ENCODE measurements around the gene SLC46A2.

The SLC46A2 gene, protein sequence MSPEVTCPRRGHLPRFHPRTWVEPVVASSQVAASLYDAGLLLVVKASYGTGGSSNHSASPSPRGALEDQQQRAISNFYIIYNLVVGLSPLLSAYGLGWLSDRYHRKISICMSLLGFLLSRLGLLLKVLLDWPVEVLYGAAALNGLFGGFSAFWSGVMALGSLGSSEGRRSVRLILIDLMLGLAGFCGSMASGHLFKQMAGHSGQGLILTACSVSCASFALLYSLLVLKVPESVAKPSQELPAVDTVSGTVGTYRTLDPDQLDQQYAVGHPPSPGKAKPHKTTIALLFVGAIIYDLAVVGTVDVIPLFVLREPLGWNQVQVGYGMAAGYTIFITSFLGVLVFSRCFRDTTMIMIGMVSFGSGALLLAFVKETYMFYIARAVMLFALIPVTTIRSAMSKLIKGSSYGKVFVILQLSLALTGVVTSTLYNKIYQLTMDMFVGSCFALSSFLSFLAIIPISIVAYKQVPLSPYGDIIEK

DNA sequence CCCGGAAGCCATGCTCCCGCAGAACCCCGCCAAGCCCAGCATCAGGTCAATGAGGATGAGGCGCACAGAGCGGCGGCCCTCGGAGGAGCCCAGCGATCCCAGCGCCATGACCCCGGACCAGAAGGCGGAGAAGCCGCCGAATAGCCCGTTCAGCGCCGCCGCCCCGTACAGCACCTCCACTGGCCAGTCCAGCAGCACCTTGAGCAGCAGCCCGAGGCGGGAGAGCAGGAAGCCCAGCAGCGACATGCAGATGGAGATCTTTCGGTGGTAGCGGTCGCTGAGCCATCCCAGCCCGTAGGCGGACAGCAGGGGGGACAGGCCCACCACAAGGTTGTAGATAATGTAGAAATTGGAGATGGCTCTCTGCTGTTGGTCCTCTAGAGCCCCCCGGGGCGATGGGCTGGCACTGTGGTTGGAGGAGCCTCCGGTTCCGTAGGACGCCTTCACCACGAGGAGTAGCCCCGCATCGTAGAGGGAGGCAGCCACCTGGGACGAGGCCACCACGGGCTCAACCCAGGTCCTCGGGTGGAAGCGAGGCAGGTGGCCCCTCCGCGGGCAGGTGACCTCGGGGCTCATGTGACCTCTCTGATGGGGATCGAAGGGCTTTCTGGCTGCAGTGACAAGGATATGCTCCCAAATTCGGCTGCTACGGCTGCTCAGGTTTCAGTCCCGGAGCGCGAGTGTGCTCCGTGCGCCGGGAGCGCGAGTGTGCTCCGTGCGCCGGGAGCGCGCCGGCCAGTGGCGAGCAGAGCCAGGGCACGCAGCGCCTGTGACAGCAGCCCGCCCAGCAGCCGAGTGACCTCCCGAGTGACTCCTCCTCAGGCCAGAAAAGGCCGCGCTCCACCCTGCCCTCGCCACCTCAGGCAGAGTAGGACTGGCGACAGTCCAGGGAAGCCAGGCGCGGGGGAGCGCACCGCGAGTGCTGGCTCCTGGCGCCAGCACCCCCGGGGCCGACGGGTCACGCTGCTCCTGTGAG, at the start of gene SLC46A2:
Gene SLC46A2, minus strand, starts transcription at position 771 of the 976 bp plus-strand sequence. Its CDS starts 195 bp downstream, at position 576.
- DNase-seq (ENCODE audit: low read depth, low spot score) = no peak

DNA sequence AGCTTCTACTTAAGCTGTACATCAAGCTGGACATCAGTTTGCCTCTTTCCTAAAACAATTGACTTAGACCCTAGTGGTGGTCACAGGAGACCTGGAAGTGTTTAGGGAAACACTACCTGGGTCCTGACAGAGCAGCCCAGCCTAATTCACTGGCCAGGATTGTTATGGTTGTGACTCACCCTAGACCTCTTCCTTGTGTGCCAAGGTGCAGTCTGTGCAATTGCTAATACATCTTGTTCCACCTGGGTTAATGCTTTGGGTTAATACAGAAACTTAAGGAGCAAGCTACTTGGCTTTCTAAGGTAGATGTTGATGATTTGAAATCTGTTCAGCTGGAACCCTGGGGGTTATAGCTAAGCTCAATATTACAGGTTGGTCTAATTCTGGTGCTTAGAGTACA, 48.7 kb upstream of the SLC46A2 start:
- no peak for DNase-seq (ENCODE audit: low read depth, low spot score)

DNA sequence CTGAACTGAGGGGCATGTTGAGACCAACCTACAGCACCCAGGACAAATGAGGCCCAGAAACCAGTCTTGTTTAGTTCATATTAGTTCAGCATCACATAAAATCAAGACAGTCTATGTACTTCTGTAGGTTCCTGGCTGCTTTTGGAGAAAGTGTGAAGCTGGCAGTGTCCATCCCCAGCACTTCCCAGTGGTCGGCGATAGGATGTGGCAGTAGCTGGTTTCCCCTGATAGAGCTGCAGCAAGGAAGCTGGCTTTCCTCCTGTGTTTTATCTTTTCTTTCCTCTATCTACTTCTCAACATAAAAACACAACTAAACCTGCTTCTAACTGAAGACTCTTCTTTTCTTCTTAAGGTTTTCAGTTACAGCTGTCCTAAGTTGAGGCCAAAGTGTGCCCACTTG, 43.0 kb upstream of the SLC46A2 start:
- no peak for DNase-seq (ENCODE audit: low read depth, low spot score)

DNA sequence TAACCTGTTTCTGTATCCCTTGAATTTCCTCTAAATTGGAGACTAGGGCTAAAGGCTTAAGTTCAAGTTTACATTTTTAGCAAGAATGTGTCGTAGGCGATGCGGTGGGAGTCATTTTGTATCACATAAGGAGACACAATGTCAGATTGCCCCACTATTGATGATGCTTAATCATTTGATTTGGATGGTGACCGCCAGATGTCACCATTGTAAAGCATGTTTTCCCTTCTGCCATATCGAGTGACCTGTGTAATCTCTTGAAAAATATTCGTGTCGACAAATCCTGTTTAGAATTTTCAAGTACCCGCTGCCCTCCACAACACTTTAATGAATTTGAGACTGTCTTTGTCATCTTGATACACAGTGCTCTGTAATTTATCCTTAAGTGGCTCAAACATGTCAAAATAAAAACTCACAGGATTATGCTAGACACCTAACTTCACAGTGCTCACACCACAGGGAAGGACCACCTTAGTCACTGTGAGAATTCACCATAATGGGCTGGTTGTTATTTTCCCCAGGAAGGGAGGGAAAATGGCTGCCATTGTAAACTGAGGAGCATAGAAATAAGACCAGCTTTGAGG, 34.5 kb upstream of the SLC46A2 start:
- no peak for DNase-seq (ENCODE audit: low read depth, low spot score)

DNA sequence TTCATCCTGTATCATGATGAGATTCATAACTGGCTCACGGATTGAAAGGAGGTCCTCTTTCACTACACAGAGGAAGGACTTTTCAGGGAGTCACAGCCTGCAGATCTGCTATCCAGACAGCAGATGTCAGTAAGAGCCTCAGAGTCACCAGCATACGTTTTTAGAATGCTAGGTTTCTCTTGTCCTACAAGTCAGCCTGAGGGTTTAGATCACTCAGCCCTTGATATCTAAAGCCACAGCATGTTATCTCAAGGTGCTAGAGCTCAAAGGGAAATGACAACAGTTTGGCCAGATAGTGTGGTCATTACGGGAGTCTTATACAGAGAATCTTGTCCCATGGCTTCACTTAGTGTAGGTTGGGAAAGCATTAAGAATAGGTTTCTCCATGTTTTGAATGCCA, 30.9 kb upstream of the SLC46A2 start:
- DNase-seq (ENCODE audit: low read depth, low spot score) = no peak

DNA sequence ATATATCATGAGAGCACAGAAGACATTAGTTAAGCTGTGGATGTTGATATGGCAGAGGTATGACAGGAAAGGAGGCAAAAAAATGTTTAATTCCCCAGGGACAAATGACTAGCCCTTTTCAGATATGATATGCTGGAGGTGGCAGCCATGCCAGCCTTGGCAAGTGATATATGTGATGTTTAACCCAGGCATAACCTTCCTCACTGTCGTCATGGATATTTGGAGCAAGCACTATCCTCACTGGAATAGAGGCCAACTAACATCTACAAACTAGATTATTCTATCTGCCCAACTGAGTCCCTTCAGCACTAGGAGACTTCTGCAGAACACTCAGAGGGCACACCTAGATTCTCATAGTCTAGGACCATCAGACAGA, 27.3 kb upstream of the SLC46A2 start:
- DNase-seq (ENCODE audit: low read depth, low spot score) = no peak

DNA sequence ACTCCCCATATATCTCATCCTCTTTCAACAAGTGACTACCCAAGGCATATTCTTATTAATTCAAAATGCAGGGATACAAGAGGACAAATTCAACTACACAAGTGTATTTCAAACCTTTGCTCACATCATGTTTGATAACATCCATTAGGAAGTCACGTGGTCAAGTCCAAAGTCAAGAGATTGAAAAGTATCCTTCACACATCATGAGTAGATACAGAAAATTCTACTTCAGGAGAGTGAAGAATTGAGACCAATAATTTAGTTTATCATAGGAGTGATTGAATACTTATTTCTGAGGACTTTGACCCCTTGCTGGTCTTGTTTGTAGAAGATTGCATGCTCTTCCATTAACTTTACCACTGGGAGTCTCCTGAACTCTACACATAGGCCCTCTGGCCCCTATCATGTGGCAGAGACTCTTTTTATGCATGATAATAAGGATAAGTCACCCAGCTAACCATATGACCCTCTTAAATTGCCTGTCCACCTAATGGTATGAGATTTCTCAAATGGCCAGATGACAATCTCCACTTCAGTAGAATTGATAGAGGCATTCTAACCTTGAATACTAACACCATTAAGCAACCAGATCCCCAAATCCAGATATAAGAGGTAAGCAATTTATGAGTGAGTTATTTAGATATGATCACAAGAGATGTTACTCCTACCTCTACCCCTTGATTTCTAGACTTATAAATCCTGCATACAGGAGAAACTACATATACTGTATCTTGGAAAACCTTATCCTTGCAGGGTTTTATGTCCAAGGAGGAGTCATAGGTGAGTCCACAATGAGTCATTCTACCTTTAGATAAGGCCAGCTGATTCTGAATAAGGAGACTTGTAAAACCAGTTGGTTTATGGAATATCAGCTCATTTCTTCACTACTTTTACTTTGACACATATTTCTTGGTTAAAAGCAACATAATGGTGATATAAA, 26.6 kb upstream of the SLC46A2 start:
- DNase-seq (ENCODE audit: low read depth, low spot score) = no peak

DNA sequence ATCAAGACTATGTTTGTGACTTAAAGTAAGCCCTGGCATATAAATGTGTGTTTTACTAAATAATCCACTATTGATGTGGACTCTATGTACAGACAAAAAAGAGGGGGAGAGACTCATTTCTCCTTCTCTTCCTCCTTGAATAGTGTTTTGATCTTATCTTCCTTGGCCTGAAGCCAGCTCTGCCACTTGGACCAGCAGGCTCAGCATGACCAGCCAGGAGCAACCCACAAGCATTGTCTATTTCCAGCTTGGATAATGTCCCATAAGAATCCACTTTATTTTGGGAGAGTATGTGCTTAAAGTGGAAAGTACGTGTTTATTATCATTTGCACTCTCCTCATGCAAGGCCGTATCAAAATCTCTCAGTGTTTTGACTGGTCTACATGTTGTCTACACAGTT, 23.8 kb upstream of the SLC46A2 start:
- DNase-seq (ENCODE audit: low read depth, low spot score) = no peak

DNA sequence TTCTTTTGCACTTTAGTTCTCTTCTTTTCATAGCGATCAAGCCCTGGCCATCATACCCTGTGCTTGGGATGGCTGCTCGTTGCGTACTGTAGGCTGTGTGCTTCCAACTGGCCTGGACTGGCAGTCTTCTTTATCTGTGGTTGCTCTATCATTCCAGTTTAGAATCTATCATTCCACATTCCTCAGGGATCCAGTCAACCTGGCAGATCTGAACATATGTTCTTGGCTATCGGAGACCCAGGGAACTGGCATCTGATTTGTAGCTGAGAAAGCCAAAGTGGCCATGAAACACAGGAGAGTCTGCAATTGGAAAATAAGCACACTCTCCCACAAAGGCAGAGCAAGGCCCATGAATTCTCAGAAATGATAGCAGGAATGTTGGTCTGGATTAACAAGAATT, 22.6 kb upstream of the SLC46A2 start:
- no peak for DNase-seq (ENCODE audit: low read depth, low spot score)

DNA sequence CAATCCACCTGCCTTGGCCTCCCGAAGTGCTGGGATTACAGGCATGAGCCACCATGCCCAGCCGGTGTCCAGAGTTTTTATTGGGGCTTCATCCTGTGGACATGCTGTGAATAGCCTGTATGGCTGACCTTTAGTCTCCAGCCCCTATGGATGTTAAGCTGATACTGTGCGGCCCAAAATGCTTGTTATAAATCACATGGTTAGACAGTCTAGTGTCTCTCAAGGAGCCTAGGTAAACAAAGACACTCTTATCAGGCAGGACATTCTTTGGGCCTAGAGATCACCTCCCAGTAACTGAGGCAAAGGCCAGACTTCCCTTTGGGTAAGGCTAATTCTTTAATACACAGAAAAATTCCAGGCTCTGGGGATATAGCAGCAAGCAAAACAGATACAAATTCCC, 22.0 kb upstream of the SLC46A2 start:
- DNase-seq (ENCODE audit: low read depth, low spot score) = no peak

DNA sequence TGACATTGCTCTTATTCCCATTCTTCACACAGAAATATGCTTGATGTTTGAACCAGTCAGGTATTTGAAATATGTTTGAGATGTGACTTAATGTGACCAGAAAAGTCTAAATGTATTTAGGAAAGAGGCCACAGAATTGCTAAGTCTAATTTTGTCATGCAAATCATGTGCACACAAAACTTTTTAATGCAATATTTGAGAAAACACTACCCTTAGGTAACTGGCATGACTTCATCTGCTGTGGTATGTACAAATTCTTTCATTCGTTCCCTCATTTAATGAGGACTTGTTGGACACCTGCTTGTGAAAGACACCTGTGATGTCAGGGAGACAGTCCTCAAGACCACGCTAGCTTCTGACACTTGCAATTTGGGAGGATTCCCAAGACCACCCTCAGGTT, 21.1 kb upstream of the SLC46A2 start:
- no peak for DNase-seq (ENCODE audit: low read depth, low spot score)

DNA sequence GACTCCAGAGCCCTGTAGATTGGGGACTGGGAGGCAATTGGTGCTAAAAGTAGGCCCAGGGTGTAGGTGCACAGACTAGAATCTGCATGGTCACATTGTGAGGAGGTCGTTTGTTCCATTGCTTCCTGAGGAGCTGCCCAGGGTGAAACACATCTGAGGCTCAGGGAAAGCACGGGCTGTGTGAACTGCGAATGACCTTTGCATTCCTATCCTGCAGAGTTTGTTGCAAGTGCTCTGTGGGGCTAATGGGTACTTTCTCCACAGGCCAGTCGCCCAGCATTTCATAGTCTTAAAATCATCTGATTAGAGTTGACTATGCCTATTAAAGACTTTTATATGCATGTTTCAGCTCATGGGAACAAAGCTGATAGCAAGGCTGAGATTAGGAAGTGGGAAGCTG, 14.4 kb upstream of the SLC46A2 start:
- DNase-seq (ENCODE audit: low read depth, low spot score) = no peak

DNA sequence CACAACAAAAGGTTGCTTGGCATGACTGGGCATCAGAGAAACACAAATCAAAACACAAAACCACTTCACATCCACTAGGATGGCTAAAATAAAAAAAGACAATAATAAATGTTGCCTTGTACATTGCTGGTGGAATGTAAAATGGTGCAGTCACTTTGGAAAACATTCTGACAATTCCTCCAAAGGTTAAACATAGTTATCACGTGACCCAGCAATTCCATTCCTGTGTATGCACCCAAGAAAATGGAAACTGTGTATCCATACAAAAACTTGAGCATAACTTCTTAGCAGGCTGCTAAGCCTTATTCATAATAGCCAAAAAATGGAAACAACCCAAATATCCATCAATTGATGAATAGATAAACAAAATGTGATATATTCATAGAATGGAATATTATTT, 10.2 kb upstream of the SLC46A2 start:
- DNase-seq (ENCODE audit: low read depth, low spot score) = no peak

DNA sequence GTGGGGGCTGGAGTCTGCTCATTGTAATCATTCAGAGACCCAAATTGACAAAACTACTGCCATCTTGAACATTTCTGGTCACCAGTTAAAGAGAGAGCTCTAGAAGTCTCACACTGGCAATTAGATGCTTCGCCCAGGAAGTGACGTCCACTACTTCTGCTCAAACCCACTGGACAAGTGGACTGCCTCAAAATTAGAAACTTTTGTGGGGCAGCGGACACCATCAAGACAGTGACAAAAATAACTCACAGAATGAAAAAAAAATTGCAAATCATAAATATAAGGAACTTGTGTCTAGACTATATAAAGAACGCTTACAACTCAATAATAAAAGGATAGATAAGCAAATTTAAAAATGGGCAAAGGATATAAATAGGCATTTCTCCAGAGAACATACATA, 9.8 kb upstream of the SLC46A2 start:
- no peak for DNase-seq (ENCODE audit: low read depth, low spot score)

DNA sequence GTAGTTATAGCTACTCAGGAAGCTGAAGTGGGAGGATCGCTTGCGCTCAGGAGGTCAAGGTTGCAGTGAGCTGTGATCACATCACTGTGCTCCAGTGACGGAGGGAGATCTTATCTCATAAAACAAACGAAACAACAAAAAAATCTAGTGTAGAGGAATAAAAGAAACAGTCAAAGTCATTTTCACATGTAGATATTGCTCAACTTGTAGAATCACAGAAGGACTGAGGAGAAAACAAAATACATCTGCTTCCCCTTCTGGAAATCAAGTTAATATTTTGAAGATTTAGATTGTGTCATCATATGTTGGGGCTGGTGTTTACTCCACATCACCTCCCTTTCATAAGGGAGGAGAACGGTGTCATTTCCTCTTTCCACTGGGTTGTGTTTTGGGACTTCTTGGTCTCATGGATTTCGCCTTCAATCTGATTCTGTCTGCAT, 8.2 kb upstream of the SLC46A2 start:
- no peak for DNase-seq (ENCODE audit: low read depth, low spot score)

DNA sequence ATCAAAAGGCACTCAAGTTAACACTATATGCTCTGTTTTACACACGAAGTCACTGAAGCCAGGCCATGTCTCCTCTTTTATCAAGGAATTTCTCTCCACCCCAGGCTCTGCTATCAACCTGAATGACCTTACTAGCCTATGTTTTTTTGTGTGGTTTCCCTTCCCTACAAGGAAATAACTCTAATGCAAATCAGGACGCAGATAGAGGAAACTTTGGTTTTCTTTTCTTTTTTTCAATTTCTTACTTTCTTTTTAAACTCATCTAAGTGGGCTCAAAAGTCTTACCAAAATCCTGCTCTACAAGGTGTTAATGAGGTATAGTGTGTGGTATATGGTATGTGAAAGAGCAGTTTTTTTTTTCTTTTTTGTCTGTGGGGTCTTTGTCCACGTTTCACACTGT, 5.5 kb upstream of the SLC46A2 start:
- no peak for DNase-seq (ENCODE audit: low read depth, low spot score)

DNA sequence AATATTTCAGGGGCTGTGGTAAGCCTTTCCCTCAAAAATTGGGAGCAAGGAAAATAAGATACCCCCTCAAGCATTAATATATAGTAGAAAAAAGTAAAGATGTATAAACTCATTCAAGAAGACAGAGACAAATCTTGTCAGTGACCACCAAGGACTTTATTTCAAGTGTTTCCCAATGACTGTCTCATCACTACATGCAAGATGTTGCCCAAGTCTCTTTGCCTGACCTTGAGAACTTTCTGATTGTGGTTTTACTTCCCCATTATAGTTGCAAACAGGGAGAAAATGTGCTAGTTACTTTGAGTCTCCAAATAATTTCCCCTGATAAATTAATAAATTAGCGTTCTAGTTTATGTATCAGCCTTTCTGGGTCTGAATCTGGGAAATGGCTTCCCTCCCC, 4.0 kb upstream of the SLC46A2 start:
- no peak for DNase-seq (ENCODE audit: low read depth, low spot score)

DNA sequence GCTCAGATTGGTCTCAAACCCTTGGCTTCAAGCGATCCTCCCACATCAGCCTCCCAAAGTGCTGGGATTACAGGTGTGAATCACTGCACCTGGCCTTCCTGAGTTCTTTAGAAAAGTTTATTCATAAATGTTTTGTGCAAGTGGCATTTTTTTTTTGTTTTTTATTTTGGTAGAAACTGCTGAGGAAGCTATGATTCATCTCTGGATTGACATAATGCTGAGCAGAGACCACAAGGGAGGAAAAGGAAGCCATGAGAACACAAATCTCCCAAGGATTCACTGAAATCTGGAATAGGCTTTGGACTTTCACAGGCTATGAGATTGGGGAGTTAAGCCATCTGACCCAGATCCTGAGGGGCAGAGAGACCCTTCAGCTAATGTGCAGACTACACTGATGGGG, 3.4 kb upstream of the SLC46A2 start:
- no peak for DNase-seq (ENCODE audit: low read depth, low spot score)

DNA sequence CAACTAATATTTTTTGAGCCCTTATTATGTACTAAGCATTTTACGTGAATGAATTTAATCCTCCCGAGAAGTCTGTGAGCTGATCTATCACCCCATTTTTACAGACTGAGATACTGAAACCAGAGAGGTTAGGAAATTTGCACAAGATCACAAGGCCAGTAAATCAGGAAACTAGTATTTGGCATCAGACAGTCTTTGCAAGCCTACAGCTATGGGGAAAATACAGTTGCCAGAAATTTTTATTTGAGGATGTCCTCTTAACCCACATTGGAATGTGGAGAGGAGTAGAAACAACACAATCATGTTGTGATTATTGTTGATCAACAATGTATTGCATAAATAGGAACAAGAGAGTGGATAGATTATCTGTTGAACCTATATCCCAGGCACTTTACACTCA, 2.3 kb upstream of the SLC46A2 start:
- no peak for DNase-seq (ENCODE audit: low read depth, low spot score)

DNA sequence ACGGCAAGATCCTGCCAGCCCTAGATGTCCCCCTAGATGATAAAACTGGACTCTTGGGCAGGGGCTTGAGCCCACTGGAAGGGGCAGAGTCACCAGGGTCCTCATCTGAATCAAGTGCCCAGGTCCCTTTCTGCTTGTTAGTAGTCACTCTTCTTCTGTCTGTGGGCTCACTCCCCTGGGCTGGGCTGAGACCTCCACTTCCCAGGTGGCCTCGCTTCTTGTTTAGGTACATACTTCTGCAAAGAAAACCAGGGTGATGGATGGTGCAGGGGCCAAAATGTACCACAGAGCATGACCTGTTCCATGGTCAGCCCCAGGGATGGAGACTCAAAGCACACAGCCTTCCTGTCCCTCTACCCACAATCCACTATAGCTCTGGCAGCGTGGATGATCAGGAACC, 845 bp upstream of the SLC46A2 start:
- DNase-seq (ENCODE audit: low read depth, low spot score) = no peak

DNA sequence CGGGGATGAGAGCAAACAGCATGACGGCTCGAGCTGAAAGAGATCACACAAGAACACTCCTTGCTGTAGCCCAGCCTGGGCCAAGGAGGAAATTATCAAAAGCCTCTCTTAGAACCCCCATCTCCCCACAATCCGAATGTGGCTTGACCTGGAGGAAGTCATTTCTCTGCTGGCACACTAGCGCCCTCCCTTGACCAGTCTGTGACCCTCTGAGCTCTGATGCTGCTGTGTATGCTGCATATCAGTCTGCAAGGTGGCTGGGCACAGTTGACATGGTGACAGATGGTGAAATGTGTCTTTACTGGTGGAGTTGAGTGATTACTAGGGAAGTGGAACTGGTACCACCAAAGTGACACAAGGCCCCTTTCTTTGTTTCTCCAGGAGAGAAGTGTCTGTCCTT, 3.3 kb downstream of the SLC46A2 start:
- no peak for DNase-seq (ENCODE audit: low read depth, low spot score)
